GM19452 (cell line): ENCODE results near the gene PDIA5.
A peak's percentile ranks its signal among the peaks of the same experiment; 100 is the strongest.

ENCODE experiments used
- ATAC-seq: cut with Tn5 transposase; IDR thresholded peaks from one replicate; pipeline ENCODE4 v1.9.1; 2021; ENCODE audit not compliant: unreplicated experiment

PDIA5 gene

GRCh38 chr3:123039178-123039577 is 27.6 kb upstream of the PDIA5 start:
- no peak for ATAC-seq

GRCh38 chr3:123042413-123042812 is 24.4 kb upstream of the PDIA5 start:
- no peak for ATAC-seq

DNA sequence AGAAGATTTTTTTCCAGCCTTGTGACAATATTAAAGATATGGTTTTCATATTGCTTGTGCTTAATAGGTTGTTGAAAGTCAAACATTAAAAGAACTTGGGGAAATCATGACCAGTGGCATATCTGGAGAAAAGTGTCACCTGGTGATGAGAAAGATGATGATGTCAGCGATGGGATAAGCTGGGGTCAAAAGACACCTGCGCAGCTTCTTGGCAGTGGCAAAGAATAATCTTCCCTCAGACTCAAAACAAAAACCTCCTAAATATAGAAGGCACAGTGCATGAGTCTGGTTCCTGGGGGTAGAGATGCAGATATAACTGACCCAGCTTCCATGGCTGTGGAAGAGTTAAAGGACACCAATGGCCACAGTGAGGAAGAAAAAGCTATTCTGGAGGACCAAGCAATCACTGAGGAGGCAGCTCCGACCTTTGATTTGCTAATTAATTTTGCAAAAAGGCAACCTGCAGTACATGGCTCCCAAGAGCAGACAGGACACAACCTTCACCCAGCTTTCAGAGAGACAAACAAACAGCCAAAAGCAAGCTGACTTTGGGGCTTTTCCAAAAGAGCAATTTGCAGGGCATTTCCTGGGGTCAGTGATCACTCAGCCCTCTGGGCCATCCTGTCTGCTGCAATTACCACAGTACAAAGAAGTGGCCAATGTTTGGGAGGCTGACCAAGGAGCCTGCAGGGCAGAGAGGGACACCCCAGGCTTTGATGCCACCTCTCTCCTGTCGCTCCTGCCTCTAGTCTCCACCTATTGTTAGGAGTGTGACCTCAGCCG is 21.7 kb upstream of the PDIA5 start:
- ATAC-seq = no peak

GRCh38 chr3:123046262-123047061 is 20.4 kb upstream of the PDIA5 start:
- ATAC-seq = no peak

DNA sequence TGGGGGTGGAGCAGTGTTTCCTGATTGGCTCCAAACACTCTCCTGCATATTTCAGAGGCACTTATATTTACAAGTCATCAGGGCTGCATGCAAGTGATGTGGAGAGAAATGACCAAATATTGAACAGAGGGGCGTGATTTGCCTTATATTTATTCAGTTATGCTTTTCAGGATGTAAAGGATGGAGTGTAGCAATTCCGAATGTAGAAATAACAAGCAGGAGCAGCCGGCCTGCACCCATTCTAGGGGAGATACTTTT is 19.8 kb upstream of the PDIA5 start:
- no peak for ATAC-seq

GRCh38 chr3:123048480-123049237 is 18.2 kb upstream of the PDIA5 start:
- ATAC-seq = no peak

- ATAC-seq = no peak
Measured at GRCh38 chr3:123050666-123051065, 16.2 kb upstream of the PDIA5 start.

GRCh38 chr3:123053107-123053506 is 13.7 kb upstream of the PDIA5 start:
- no peak for ATAC-seq

DNA sequence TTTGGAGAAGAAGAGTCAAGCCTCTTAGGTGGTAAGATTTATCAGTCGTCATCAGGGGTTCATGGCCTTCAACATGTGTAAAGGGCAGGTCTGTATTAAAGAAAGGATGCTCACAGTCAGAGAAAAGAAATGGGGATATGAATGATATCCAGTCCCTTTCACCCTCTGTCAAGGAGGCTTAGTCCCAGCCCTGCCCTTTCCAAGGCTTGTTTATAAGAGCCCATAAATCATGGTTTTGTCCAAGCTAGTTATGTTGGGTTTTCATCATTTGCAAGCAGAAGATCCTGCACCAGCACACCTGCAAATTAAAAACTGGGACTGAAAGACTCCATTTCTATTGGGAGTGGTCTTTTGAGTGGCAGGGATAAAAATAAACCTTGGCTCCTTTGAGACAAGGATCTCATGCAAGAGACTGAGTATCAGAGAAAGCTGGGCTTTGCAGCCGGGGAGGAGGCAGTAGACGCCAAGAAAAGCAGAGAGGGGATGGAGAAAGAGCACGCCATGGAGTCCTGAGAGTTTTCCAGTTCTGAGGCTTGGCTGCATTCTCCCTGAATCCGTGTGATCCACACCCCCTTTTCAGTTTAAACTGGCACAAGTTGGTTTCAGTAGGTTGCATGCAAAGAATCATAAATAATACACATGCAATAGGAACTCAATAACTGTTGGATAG is 12.6 kb upstream of the PDIA5 start:
- no peak for ATAC-seq

GRCh38 chr3:123054931-123055330 is 11.9 kb upstream of the PDIA5 start:
- no peak for ATAC-seq

DNA sequence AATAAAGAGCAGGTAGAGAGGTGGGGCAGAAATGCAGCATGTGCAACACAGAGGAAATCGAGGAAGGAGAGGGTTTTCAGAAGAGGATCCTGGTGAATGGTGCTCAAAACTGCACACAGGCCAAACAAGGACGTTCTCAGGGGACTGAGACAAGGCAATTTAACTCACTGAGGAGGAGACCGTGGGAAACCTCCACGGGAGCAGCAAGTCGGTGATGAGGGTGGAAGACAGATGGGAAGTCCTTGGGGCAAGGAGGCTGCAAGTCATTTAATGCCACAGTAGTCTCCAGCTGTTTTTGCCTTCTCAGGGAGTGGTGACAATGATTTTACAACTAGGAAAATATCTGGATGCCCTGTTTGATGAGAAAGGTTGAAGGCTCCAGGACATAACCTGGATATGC is 11.5 kb upstream of the PDIA5 start:
- ATAC-seq = no peak

GRCh38 chr3:123058505-123058904 is 8.3 kb upstream of the PDIA5 start:
- ATAC-seq = no peak

- ATAC-seq = no peak
Measured at GRCh38 chr3:123060054-123060453, 6.8 kb upstream of the PDIA5 start.

GRCh38 chr3:123061856-123062255 is 5.0 kb upstream of the PDIA5 start:
- no peak for ATAC-seq

GRCh38 chr3:123063034-123063433 is 3.8 kb upstream of the PDIA5 start:
- no peak for ATAC-seq

- no peak for ATAC-seq
Measured at GRCh38 chr3:123064506-123064905, 2.3 kb upstream of the PDIA5 start.

DNA sequence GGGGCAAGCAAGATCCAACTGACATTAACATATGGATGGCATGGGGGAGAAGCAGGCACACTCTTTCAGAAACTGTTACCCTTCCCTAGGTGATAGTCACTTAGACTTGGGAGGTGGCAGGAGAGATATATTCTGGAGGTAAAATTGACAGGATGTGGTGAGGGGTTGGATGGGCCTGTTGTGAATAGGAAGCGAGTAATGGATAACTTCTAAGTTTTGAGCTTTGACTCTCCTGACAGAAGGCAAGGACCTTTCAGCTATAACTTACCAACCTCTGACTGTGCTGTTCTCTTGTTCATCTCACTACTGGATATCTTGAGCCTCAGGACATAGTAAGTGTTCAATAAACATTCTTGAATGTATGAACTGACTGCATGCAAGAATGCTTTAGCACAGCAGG is 1.9 kb upstream of the PDIA5 start:
- ATAC-seq = no peak

DNA sequence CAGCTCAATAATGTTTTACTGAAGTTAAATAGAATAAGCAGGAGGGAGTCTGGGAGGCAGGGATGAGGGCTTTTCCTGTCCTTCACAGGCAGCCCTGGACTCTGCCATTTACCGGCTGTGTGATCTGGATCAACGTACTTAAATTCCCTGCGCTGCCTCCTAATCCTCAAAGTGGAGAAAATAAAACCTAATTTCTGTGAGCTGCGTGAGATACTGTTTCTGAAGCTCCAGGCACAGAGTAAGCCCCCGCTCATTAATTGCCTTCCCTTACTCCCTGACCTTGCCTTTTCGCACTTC is 278 bp upstream of the PDIA5 start:
- no peak for ATAC-seq

- peak; percentile 31 for ATAC-seq
Measured at GRCh38 chr3:123067689-123068600, 1.1 kb downstream of the PDIA5 start.

DNA sequence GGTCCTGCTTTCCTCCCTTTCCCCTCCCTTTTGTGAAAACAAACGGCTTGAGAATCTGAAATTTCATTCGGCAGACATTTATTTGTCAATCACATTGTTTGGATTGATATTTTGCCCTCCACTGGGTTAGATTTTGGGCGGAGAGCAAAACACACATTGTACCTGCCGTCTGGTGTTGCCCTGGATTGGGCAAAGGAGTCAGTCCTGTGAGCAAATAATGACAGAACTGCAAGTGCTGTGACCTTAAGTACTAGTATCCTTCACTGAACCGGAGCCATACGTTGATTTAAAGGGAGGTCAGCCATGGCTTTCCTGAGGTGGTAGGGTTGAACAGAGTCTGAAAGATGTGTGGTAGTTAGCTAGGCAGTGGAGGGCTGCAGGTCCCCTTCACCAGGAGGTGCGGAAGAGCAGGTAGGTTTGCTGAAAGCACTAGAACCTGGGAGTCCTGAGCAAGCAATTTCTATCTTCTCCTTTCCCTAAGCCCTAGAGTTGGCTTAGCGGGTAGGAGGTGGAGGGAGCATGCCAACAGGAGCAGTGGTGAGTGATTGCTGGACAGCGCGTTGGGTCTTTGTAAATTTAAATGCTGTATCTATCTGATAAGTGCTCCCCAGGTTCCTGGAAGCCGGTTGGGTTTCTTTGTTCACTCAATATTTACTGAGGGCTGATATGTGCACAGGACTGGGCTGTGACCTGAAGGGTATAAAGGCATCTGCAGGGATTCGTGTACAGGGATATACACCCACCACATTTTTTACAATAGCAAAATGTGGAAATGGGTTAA is 2.0 kb downstream of the PDIA5 start:
- no peak for ATAC-seq
